SW480 (cell line): ENCODE measurements around the gene LRRC56.

Experiments used
- DNase-seq: peaks from one replicate; pipeline ENCODE4 v3.0.0-alpha.2; 2016; ENCODE audit warnings: low spot score

The LRRC56 gene

DNA sequence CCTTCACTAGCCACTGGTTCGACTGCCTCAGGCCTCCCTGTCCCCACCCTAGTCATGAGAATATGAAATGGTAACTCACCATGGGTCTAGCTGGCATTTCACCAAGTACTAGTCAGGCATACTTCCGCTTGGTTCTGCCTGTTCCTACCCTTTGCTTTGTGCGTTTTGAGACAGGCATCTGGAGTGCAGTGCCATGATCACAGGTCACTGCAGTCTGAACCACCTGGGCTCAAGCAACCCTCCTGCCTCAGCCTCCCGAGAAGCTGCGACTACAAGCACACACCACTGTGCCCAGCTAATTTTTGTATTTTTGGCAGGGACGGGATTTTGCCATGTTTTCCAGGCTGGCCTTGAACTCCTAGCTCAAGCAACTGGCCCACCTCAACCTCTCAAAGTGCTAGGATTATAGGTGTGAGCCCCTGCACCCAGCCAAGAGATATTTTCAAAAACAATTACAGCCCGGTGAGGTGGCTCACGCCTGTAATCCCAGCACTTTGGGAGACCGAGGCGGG is 16.1 kb upstream of the LRRC56 start:
- no peak for DNase-seq

DNA sequence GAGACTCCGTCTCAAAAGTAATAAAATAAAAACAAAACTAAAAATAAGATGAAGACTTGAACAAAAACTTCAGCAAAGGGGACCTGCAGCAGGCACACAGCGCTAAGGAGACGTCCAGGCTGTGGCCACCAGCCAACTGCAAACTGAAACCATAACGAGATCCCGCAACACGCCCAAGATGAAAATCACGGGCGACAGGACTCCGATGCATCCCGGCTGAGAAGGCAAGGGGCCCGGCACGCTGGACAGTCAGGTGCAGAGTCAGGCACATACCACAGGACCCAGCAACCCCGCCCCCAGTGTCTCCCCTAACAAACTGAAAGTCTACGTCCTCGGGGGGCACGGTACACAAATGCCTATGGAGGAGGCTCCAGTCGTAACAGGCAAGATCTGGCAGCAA is 11.1 kb upstream of the LRRC56 start:
- no peak for DNase-seq

DNA sequence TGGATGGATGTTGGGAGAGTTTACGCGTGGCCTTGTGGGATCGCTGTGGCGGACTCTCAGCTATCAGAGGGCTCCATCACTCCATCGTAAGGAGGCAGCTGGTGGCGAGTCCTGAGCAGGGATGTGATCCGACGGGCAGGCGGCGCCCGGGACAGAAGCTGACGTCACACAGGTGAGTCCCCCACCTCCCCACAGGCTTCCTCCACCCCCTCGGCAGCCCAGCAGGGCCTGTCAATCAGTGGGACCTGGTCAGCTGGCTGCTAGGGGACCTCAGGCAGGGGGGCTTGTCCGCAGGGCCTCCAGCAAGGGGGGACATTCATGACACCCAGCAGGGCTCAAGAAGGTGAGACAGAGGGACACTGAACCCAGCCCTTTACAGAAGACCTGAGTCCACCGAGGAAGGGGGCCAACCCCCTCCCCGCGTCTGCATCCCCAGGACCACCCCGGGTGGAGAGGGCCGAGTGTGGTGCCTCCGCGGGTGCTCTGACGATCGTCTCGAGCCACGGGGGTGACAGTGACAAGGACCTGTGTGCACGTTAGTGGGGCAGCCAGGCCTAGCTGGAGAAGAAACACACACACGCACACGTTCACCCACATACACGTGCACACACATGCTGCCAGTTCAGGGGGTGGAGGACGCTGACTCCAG is 9.0 kb upstream of the LRRC56 start:
- no peak for DNase-seq

DNA sequence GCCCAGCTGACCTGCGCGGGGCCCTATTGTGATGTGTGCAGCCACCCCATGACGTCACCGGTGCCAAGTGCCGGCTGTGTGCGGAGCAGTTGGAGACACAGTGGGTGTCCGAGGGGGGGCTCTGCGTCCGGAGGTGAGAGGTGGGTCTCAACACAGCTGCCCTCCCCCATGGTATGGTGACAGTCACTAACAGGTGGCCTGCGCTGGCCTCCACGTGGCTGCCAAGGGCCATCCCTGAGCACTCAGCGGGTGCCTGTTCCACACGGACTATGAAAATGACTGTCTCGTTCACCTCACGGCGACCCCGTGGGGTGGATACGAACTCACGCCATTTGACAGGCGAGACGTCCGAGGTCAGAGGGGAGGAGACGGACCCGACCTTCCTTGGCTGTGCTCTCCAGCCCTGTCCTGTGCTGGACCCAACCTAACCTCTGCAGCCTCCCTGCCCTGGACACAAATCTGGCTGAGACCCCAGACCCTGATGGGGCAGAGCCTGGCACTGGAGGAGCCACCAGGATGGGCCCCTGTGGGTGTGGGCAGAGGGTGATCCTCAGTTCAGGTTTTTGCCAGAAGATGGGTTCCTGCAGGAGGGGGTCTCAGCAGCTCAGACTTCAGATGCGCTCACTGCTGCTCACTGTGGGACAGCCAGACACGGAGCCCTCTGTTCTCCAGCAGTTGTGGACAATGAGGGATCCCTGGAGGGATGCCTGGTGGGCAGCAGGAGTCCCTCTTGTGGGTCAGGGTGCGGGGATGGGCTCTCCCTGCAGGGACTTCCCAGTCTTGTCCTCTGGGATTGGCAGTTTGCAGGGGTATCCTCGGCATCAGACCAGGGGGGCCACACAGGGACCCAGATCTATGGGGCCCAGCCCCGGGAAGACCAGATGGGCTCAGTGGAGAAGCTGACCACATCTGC is 8.3 kb upstream of the LRRC56 start:
- DNase-seq, result no peak

DNA sequence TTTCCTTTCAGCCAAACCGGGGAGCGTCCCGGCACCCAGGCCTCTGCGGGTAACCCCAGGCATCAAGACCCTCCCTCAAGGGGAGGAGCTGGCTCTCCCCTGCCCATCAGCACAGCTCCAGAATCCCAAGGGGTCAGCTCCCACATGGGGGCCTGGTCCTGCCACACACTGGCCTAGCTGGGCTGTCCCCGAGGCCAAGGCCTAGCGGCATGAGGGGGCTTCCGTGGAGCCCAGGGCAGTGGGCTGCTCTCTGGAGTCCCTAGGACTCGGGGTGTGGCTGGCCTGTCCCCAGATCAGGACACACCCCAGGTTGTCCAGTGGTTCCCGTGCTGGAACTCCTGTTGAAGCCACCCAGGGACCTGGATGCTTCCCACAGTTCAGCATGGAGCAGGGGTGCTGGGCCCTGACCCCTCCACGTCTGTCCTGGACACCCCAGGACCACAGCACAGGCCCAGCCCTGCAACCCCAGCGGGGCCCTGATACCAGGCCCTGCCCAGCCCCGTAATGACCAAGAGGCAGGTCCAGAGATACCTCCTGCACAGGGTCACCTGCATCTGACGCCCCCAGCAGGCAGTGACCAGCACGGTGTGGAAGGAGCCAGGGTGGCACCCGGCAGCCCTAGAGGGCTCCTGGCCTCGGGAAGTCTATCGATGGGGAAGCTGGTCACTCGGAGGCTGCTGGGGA is 7.5 kb upstream of the LRRC56 start:
- DNase-seq, result no peak

DNA sequence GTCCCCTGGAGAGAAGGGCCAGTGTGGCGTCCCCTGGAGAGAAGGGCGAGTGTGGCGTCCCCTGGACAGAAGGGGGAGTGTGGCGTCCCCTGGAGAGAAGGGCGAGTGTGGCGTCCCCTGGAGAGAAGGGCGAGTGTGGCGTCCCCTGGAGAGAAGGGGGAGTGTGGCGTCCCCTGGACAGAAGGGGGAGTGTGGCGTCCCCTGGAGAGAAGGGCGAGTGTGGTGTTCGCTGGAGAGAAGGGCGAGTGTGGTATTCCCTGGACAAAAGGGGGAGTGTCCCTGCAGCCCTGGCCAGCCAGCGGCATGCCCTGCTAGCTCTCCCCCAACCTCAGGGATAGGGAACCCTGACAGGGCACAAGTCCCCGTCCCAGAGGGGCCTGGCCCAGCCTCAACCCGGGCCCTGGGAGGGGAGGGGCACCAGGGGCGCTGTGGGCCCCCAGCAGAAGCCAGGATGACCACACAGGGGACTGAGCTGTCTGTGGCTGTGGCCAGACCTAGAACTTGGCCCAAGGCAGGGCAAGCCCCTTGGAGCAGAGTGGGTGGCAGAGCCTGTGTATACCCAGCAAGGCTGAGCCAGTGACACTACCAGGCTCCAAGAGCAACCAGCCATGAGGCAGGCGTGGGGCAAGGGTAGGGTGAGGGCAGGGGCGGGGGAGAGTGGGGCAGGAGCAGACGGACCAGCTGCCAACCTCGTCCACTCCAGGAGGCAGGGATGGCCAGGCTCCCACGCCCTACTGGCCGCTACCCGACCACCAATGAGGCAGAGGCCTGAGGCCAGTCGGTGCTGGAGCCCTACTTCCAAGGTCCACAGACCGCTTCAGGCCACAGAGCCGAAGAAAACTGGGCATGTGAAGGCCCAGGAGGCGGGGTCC is 6.1 kb upstream of the LRRC56 start:
- no peak for DNase-seq

DNA sequence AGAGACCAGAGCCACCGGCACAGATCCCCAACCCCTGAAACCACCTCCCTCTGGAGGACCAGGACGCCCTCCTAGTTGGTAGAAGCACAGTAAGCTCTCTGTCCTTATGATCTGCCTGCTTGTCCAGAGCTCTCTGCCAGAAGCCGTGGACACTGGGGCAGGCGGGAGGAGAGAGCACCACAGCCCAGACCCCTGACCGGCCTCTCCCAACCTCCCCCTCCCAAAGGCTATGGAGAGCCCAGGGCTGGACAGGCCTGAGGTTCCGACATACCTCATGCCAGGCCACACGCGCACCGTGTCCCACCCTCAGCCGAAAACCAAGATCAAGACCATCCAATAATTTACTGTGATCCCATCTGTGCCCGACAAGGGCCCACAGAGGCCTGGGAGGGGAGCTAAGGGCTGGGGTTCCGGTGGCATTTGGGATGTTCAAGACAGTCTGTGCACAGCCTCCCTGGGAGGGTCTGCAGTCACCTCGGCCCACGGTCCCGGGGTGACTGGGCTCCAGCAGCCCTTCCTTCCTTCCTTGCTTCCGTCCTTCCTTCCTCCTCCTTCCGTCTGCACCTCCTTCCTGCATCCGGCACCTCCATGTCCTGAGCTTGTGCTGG is 5.3 kb upstream of the LRRC56 start:
- no peak for DNase-seq

DNA sequence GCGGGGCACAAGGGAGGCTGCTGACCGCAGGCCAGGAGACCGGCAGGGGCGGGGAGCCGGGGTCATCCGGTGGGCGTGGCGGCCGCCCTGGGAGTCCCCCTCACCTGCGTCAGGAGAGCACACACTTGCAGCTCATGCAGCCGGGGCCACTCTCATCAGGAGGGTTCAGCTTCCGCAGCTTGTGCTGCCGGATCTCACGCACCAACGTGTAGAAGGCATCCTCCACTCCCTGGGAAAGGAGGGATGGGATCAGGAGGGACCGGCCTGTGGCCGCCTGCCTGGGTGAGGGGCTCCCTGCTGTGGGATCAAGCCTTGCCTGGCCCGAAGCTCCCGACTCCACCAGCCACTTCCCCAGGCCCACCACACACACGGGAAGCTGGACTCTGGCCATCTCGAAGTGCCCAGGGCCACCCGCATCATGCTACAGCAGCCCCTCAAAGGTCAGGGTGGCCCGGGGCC is 4.8 kb upstream of the LRRC56 start:
- peak; percentile 69 for DNase-seq

DNA sequence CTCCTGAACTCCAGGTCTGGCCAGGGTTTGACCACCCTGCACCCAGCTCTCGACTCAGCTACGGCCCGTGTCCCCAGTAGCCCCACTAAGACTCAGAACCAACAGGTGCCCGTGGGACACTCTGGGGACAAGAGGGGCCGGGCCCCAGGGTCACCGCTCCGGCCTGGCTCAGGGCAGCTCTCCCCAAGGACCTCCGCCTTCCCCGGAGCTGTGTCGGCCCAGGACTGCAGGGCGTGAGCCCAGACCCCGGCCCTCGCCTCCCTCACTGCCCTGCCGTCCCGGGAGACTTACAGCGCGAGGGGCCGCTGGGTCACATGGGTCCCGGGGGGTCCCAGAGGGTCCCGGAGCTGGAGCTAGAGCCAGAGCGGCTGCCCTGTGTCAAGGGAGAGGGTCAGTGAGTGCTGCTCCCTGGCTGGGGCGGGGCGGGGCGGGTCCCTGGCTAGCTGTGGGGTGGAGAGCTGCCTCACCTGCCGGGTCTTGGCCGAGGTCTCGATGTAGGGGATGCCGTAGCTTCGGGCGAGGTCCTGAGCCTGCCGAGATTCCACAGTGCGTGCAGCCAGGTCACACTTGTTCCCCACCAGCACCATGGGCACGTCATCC is 4.2 kb upstream of the LRRC56 start:
- DNase-seq, result no peak

DNA sequence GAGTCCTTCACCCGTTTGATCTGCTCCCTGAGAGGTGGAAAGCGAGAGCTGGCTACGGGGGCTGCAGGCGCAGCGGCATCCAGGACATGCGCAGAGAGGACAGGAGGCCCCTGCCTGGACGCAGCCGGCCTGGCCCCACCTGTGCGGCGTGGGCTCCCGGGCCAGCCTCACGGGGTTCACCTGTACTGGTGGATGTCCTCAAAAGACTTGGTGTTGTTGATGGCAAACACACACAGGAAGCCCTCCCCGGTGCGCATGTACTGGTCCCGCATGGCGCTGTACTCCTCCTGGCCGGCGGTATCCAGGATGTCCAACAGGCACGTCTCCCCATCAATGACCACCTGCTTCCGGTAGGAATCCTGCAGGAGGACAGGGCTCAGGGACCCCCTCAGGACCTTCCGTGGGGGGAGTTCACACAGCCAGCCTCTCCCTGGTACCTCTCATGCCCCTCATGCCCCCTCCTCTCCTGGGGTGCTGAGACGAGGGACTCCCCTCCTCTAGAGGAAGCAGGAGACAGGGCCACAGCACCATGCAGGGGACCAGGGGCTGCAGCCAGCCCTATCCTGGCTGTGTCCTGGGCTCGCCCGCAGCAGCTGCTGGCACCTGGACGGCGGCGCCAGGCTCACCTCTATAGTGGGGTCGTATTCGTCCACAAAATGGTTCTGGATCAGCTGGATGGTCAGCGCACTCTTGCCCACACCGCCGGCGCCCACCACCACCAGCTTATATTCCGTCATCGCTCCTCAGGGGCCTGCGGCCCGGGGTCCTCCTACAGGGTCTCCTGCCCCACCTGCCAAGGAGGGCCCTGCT is 3.5 kb upstream of the LRRC56 start:
- no peak for DNase-seq

DNA sequence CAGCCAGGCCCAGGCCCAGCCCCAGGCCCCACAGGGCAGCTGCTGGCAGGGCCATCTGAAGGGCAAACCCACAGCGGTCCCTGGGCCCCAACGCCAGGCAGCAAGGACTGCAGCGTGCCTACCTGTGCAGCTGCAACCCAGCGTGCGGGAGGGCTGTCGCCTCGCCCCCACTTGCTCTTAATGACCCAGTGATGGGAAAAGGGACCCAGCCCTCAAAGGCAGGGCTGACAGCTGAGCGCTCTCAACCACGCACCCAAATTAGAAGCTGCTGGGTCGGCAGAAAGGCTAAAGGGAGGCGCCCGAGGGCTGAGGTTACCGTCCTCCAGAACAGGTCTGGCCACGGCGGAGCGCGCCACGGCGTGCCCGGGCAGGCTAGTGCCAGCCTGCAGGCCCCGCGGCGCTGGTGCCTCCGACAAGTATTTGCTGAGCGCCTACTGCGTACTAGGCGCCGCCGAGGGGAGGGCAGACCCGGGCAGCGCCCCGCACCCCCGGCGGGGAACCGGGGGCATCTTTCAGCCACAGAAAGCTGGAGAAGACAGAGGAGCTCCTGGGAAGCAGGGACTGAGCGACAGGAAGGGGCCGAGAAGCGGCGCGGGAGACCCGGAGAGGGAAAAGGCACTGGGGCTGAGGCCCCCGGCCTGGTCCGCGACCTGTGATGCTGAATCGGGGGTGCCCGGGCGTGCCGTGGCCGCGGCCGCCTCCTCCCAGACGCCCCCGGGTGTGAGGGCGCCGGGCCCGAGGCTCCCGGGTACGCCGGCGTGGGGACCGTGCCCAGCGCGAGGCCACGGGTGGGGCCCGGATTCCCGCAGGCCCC is 2.7 kb upstream of the LRRC56 start:
- no peak for DNase-seq

DNA sequence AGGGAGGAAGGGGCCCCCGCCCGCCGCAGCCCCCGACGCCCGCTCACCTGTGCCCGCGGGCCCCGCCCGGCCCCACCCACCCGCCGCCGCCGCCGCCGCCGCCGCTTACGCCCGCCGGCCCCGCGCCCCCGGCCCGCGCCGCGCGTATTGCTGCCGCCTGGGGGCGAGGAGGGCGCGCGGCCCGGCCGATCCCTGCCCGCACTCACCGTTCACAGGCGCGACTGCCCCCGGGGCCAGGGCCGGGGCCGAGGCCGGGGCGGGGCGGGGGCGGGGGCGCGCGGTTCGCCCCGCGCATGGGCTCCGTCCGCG is 2.2 kb upstream of the LRRC56 start:
- no peak for DNase-seq

DNA sequence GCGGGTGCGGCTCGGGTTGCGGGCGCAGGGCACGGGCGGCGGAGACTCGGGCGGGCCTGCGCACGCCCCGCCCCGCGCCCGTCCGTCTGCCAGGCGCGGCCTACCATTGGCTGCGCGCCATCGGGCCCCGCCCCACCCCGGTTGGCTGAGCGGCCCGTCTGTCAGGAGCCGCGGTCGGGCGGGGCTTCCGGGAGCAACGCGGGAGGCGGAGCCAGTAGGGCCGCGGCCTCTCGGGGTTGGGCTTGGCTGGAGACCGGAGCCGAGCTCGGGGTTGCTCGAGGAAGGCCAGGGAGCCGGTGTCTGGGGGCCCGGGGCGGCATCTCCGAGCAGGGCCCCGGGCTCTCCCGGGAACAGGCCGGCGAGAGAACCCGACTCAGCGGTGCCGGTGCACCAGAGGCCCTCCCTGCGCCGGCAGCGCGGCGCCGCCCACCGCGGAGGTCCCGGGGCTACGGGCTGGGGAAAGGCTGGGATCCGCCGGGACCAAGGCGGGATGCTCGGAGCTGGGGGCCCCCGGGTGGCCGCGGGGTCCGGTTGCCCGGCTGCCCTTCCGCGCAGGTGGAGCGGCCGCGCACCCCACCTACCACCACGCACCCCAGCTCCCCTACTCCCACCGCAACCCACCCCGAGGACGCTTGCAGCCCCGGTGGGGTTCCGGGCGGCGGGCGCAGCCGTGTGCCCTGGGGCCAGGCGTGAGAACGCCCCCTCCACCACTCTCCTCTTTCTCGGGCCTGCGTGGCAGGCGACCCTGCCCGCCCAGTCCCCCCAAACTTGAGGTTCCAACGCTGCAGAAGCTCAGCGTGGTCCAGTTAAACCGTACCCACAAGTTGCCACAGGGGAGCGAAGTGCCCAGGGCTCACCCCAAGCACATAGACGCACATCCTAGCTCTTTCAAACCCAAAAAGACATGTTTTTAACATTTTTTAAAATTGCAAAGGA is 1.5 kb upstream of the LRRC56 start, which contains the start of gene HRAS:
Gene HRAS (minus strand): TSS at position 58 of the 936 bp plus-strand sequence.
- peak; percentile 89 for DNase-seq

DNA sequence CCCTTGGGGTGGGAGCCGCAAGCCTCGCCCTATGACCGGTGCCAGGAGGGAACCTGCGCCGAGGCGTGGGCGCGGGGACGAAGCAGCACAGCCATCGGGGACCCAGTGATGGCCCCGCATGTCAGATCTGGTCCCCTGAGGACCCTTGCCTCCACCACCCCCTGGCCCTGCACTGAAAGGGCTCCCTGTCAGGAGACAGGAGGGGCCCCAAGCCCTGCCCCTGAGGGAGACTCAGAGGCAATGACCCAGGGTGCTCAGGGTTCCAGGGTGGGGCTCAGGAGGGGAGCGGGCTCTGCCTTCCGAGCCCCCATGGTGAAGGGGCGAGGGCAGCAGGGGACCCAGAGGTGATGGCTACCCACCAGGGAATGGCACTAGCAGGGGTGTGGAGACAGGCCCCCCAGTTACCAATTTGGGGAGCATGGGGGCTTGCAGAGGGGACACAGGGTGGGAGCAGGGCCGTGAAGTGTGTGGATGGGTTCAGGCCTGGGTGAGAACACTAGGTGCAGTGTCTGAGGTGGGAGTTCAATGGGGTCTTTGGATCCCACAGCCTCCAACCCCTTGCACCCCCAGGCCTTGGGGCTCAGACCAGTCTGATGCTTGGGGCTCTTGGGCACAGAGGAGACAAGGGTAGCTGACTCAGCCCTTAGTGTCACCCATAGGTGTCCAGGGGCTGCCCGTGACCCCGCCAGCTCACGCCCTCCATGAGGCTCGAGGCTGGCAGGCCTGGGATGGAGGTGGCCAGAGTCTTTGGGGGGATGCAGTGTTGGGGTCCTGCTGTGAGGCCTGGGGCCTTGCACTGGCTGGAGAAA is 499 bp downstream of the LRRC56 start:
- DNase-seq, result no peak

DNA sequence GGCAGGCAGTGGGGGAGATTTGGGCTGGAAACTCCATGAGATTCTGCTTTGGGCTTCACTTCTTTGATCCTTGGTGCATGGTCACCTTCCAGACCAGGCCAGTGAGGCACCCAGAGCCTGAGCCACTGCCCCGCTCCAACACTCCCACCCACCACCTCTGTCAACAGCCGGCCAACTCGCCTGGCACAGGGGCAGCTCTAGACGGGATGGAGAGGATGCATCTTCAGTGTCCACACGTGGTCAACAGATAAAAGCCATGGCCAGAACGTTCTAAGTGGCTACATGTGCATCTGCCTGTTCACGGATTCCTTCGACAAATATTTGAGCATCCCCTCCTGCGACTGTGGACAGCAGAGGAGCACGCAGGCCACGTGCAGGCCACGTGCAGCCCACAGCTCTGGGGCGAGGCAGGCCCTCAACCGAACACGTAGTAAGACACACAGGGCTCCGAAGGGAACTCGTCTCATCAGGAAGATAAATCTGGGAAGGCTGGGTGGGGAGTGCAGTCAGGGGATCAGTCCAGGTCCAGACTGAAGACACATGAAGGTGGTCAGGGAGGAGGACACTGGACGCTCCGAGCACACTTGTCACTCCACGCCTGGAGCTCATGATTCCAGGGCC is 1.2 kb downstream of the LRRC56 start:
- no peak for DNase-seq

DNA sequence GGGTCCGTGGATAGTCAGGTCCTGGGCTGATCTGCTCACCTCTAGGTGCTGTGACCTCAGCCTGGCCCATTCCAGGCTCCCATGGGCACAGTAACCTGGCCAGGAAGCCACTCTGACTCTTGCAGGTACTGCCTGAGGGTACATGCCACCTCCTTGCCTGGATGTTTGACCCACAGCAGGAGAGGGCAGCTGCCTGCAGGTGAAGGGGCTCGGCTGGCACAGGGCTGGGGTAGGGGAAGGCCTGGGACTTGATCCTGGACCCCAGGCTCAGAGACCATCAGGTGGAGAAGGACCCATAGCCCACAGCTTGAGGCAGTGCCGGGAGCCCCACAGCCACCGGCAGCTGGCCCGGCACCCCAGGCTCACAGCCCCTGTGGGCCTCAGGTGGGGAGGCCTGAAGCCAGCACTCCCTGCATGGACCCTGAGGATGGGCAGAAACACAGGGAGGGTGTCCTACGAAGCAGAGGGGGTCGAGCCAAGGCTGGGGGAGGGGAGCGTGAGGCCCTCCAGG is 2.7 kb downstream of the LRRC56 start:
- no peak for DNase-seq
